ENCODE measurements around the gene CARNS1.

CARNS1 gene, protein sequence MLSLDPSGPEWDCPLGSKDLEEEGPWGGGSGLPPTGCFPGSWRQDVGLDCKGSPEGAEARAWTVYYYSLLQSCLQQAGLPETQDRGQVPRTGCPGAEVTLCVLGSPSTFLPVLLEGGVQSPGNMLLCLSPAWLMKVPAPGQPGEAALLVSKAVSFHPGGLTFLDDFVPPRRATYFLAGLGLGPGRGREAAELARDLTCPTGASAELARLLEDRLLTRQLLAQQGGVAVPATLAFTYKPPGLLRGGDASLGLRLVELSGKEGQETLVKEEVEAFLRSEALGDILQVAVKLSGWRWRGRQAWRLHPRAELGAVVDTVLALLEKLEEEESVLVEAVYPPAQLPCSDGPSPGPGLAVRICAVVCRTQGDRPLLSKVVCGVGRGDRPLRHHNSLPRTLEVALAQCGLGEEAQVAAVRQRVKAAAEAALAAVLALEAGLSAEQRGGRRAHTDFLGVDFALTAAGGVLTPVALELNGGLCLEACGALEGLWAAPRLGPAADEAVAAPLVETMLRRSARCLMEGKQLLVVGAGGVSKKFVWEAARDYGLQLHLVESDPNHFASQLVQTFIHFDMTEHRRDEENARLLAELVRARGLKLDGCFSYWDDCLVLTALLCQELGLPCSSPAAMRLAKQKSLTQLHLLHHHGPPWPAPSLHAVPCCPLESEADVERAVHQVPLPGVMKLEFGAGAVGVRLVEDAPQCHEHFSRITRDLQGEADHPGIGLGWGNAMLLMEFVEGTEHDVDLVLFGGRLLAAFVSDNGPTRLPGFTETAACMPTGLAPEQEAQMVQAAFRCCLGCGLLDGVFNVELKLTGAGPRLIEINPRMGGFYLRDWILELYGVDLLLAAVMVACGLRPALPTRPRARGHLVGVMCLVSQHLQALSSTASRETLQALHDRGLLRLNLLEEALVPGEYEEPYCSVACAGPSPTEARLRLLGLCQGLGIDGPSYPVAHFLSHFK

GRCh38 chr11:67415501-67416304, at the start of gene CARNS1:
CARNS1 (plus strand) TSS chr11:67415678; CDS start chr11:67416200, 522 bp downstream.
- Histone ChIP-seq H3K4me3 (ENCODE audit: low read length) (peak within 1 kb of the TSS; percentile 63; the same call in 1 of the 2 replicates), H3K9ac (ENCODE audit: low read depth, low read length) (no peak within 1 kb of the TSS), H3K4me1 (ENCODE audit: insufficient read depth, low read length) (0 out of 2 replicates have a peak, but pooled peaks cover 3% of the 10 kb centered on the region), H3K27me3 (ENCODE audit: insufficient read depth, low read length) (peaks cover 51% of the 10 kb centered on the region), H3K27ac (ENCODE audit: low read length) (no peak within 1 kb of the TSS), H3K36me3 (ENCODE audit: insufficient read depth, low read depth, low read length) (no peaks in the 10 kb centered on the region), H3K9me3 (ENCODE audit: insufficient read depth, low read depth, low read length) (no peaks in the 10 kb centered on the region)

DNA sequence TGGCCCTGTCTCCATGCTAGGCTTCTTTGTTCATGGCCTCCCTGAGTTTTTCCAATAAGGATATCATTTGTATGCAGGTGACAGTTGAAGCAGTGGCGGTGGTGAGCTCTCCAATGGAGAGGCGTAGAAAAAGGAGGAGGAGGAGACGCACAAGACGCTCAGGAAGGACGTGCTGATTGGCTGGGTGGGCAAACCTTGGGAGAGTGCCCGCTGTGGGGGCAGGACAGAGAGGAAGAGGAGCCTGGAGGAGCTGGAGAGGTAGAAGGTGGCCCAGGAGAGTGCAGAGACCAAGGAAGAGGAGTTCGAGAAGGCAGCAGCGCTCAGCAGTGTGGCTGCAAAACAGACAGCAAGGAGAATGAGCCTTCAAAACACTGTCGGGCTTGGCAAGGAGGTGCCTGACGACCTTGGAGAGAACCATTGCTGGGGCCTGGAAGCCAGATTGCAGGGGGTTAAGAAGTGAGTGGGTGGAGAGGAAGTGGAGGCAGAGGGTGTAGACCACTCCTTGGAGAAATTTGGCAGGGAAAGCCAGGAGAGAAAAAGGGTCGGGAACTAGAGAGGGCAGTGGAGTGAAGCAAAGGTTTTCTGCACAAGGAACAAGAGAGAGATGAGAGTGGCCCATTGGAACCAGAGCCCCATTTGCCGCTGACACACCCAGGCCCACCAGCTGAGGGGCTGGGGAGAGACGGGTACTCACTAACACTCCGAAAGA, 49.6 kb upstream of the CARNS1 start:
- H3K9me3 ChIP-seq (ENCODE audit: insufficient read depth, low read depth, low read length) = no peaks in the 10 kb centered on the region
- H3K4me3 ChIP-seq (ENCODE audit: low read length) = no peak overlapping the region
- H3K27me3 ChIP-seq (ENCODE audit: insufficient read depth, low read length) = peaks cover 44% of the 10 kb centered on the region
- H3K4me1 ChIP-seq (ENCODE audit: insufficient read depth, low read length) = peaks cover 7% of the 10 kb centered on the region; the same call in 1 of the 2 replicates
- no peak overlapping the region for H3K27ac ChIP-seq (ENCODE audit: low read length)
- no peak overlapping the region for H3K9ac ChIP-seq (ENCODE audit: low read depth, low read length)
- H3K36me3 ChIP-seq (ENCODE audit: insufficient read depth, low read depth, low read length) = no peaks in the 10 kb centered on the region

DNA sequence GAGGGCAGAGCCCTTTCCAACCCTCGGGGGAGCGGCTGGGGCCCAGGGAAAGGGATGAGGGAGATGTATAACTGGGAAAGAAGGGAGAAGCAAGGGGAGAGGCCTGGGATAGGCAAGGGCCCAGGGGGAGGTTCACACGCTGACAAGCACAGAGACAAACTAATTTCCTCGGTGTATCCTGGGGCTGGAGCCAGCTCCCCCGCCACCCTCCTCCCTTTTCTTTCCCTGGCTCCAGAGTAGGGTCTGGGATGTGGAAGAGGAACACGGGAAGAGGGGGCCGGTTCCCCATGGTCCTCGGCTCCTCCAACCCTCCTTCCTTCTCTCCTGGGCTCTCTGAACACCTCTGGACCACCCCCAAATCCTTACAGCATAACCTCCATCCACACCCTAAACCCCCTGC, 48.9 kb upstream of the CARNS1 start:
- Histone ChIP-seq H3K36me3 (ENCODE audit: insufficient read depth, low read depth, low read length) (no peaks in the 10 kb centered on the region), H3K4me1 (ENCODE audit: insufficient read depth, low read length) (peaks cover 7% of the 10 kb centered on the region; the same call in 1 of the 2 replicates), H3K4me3 (ENCODE audit: low read length) (no peak overlapping the region), H3K27me3 (ENCODE audit: insufficient read depth, low read length) (peaks cover 50% of the 10 kb centered on the region), H3K27ac (ENCODE audit: low read length) (no peak overlapping the region), H3K9me3 (ENCODE audit: insufficient read depth, low read depth, low read length) (no peaks in the 10 kb centered on the region), H3K9ac (ENCODE audit: low read depth, low read length) (no peak overlapping the region)

GRCh38 chr11:67366961-67367760, 48.3 kb upstream of the CARNS1 start:
- H3K36me3 ChIP-seq (ENCODE audit: insufficient read depth, low read depth, low read length) = no peaks in the 10 kb centered on the region
- H3K4me3 ChIP-seq (ENCODE audit: low read length) = no peak overlapping the region
- no peak overlapping the region for H3K27ac ChIP-seq (ENCODE audit: low read length)
- H3K9me3 ChIP-seq (ENCODE audit: insufficient read depth, low read depth, low read length) = no peaks in the 10 kb centered on the region
- H3K27me3 ChIP-seq (ENCODE audit: insufficient read depth, low read length) = peaks cover 50% of the 10 kb centered on the region
- H3K4me1 ChIP-seq (ENCODE audit: insufficient read depth, low read length) = peaks cover 7% of the 10 kb centered on the region; the same call in 1 of the 2 replicates
- H3K9ac ChIP-seq (ENCODE audit: low read depth, low read length) = no peak overlapping the region

DNA sequence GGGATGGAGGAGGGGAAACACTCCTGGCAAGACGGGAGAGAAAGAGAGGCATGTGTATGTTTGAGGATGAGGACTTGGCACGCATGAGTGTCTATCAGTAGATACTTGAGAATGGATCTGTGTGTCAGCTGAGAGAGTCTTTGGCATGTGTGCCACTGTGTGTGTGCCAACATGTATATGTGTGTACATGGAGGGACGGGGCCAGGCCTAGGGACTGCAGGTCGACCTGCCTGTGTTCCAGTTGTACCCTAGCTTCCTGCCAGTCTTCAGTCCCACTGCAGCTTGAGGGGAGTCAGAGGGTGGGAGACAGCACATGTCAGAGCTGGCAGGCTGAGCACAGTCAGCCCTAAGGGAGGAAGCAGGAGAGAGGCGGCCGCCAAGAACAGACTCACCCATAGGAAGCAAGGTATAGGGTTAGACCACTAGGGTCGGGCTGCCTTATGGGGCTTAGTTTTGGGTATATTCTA, 47.7 kb upstream of the CARNS1 start:
- peaks cover 46% of the 10 kb centered on the region for H3K27me3 ChIP-seq (ENCODE audit: insufficient read depth, low read length)
- H3K4me1 ChIP-seq (ENCODE audit: insufficient read depth, low read length) = peaks cover 7% of the 10 kb centered on the region; the same call in 1 of the 2 replicates
- H3K9me3 ChIP-seq (ENCODE audit: insufficient read depth, low read depth, low read length) = no peaks in the 10 kb centered on the region
- H3K9ac ChIP-seq (ENCODE audit: low read depth, low read length) = no peak overlapping the region
- H3K36me3 ChIP-seq (ENCODE audit: insufficient read depth, low read depth, low read length) = no peaks in the 10 kb centered on the region
- no peak overlapping the region for H3K27ac ChIP-seq (ENCODE audit: low read length)
- no peak overlapping the region for H3K4me3 ChIP-seq (ENCODE audit: low read length)

DNA sequence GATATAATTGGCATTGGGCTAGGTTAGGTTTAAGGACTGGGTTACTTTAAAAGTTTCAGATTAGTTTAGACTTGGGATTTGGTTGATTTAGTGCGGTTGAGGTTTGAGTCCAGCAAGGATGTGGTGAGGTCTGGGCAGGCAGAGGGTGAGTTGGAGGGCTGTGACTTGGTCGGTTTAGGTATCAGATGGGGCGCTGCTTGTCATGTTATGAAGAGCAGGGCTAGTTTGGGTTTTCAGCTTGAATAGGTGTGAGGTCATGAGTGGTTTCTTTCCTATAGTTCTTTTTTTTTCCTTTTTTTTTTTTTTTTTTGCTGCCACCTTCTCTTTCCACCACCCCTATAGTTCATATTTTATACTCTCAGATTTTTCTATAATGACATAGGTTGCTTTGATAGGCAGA, 46.9 kb upstream of the CARNS1 start:
- peaks cover 7% of the 10 kb centered on the region; the same call in 1 of the 2 replicates for H3K4me1 ChIP-seq (ENCODE audit: insufficient read depth, low read length)

GRCh38 chr11:67369275-67369674, 46.2 kb upstream of the CARNS1 start:
- Histone ChIP-seq H3K4me3 (ENCODE audit: low read length) (no peak overlapping the region), H3K27ac (ENCODE audit: low read length) (no peak overlapping the region), H3K4me1 (ENCODE audit: insufficient read depth, low read length) (peaks cover 10% of the 10 kb centered on the region; the same call in 1 of the 2 replicates)

More for the DNA sequence above, 46.9 kb upstream of the CARNS1 start:
- Histone ChIP-seq H3K27ac (ENCODE audit: low read length) (no peak overlapping the region), H3K36me3 (ENCODE audit: insufficient read depth, low read depth, low read length) (no peaks in the 10 kb centered on the region), H3K27me3 (ENCODE audit: insufficient read depth, low read length) (peaks cover 47% of the 10 kb centered on the region), H3K9me3 (ENCODE audit: insufficient read depth, low read depth, low read length) (no peaks in the 10 kb centered on the region), H3K4me3 (ENCODE audit: low read length) (no peak overlapping the region), H3K9ac (ENCODE audit: low read depth, low read length) (no peak overlapping the region)

GRCh38 chr11:67369801-67370284, 45.6 kb upstream of the CARNS1 start:
- H3K27me3 ChIP-seq (ENCODE audit: insufficient read depth, low read length) = peaks cover 59% of the 10 kb centered on the region
- no peak overlapping the region for H3K27ac ChIP-seq (ENCODE audit: low read length)
- no peak overlapping the region for H3K4me3 ChIP-seq (ENCODE audit: low read length)
- H3K36me3 ChIP-seq (ENCODE audit: insufficient read depth, low read depth, low read length) = no peaks in the 10 kb centered on the region
- H3K4me1 ChIP-seq (ENCODE audit: insufficient read depth, low read length) = peaks cover 15% of the 10 kb centered on the region; the same call in 1 of the 2 replicates
- no peaks in the 10 kb centered on the region for H3K9me3 ChIP-seq (ENCODE audit: insufficient read depth, low read depth, low read length)
- H3K9ac ChIP-seq (ENCODE audit: low read depth, low read length) = no peak overlapping the region

More at GRCh38 chr11:67369275-67369674, 46.2 kb upstream of the CARNS1 start:
- no peak overlapping the region for H3K9ac ChIP-seq (ENCODE audit: low read depth, low read length)
- no peaks in the 10 kb centered on the region for H3K9me3 ChIP-seq (ENCODE audit: insufficient read depth, low read depth, low read length)
- H3K27me3 ChIP-seq (ENCODE audit: insufficient read depth, low read length) = peaks cover 53% of the 10 kb centered on the region
- H3K36me3 ChIP-seq (ENCODE audit: insufficient read depth, low read depth, low read length) = no peaks in the 10 kb centered on the region

DNA sequence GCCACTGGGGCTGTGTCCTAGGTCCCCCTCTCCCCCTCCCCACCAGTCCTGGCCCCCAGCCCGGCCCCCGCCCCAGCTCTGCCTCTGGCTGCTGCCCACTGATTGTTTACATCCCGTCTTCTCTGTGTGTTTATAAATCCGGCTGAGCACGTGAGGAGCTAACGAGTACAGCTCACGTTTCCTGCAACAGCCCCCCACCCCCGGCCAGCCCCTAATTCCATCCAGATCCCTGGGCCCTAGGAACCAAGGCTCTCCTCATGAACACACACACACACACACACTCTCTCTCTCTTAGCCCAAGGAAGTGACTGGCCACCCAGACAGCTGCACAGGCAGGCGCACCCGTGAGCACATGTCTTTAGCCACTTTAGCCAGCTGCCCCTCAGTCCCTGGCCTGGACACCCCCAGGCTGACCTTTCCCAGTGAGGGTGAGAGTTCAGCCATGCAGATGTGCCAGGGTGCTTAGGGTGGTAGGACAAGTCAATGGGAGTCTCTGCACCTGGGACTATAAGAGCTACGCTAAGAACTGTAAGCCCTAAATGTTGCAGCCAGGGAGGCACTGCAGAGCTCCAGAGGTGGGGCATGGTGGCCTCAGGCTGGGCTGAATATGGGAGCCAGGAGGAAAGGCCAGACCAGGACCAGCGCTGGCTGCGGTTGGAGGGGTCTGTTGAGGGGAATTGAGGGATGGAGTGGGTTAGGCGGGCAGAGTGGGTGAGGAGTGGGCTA, 45.0 kb upstream of the CARNS1 start:
- peaks cover 15% of the 10 kb centered on the region; the same call in 1 of the 2 replicates for H3K4me1 ChIP-seq (ENCODE audit: insufficient read depth, low read length)
- H3K4me3 ChIP-seq (ENCODE audit: low read length) = no peak overlapping the region
- no peak overlapping the region for H3K27ac ChIP-seq (ENCODE audit: low read length)
- peaks cover 65% of the 10 kb centered on the region for H3K27me3 ChIP-seq (ENCODE audit: insufficient read depth, low read length)
- H3K36me3 ChIP-seq (ENCODE audit: insufficient read depth, low read depth, low read length) = no peaks in the 10 kb centered on the region
- H3K9me3 ChIP-seq (ENCODE audit: insufficient read depth, low read depth, low read length) = no peaks in the 10 kb centered on the region
- H3K9ac ChIP-seq (ENCODE audit: low read depth, low read length) = no peak overlapping the region
